NT2/D1 (cell line): ENCODE measurements around the gene FGFBP2.

Experiments
- SUZ12 ChIP-seq: IDR thresholded peaks from 2 replicates; pipeline ENCODE4 v1.6.1; 2011; ENCODE audit not compliant: insufficient read length, insufficient read depth; ENCODE audit errors: extremely low read depth
- YY1 ChIP-seq: IDR thresholded peaks from 2 replicates; pipeline ENCODE4 v1.6.1; 2011; ENCODE audit not compliant: insufficient read length, insufficient read depth

GRCh38 chr4:15996773-15997172 lies 33.8 kb upstream of the FGFBP2 start:
- TF ChIP-seq SUZ12 = no peak
- no peak for TF ChIP-seq YY1
